PC-9 (cell line): Measurements from ENCODE around the gene LRRC53.

ENCODE experiments used
- EZH2 ChIP-seq: fragments of 200-600 bp; sonication (generic); IDR thresholded peaks from 2 replicates; pipeline ENCODE4 v1.8.0; 2017; ENCODE audit warnings: antibody characterized with exemption, low read depth
- TF ChIP-seq, protein P1 (sequence below): fragments of 200-600 bp; sonication (generic); conservative IDR thresholded peaks from 2 replicates; pipeline ENCODE4 v1.6.1; 2017; ENCODE audit warnings: mixed run types, antibody characterized with exemption, mild to moderate bottlenecking, moderate library complexity

DNA sequence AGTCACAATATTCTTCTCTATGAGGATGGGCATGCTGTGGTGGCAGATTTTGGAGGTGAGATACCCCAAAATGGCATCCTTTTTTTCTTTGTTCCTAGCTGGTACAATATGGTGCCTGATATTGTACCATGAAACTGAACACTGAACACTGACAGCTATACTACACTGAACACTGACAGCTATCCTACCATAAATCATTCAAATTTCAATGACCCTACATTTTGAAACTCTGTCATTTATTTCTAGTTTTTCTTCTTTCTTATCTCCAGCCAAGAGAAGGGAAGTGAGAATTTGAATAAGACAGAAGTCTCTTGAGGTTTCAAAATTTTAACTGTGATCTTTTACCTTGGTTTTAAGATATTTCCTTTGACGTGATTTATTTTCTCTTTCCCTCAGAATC is 76.3 kb downstream of the LRRC53 start:
- TF ChIP-seq, protein P1, sequence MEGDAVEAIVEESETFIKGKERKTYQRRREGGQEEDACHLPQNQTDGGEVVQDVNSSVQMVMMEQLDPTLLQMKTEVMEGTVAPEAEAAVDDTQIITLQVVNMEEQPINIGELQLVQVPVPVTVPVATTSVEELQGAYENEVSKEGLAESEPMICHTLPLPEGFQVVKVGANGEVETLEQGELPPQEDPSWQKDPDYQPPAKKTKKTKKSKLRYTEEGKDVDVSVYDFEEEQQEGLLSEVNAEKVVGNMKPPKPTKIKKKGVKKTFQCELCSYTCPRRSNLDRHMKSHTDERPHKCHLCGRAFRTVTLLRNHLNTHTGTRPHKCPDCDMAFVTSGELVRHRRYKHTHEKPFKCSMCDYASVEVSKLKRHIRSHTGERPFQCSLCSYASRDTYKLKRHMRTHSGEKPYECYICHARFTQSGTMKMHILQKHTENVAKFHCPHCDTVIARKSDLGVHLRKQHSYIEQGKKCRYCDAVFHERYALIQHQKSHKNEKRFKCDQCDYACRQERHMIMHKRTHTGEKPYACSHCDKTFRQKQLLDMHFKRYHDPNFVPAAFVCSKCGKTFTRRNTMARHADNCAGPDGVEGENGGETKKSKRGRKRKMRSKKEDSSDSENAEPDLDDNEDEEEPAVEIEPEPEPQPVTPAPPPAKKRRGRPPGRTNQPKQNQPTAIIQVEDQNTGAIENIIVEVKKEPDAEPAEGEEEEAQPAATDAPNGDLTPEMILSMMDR, result no peak
- no peak for TF ChIP-seq EZH2
